Spleen (tissue), 11 donors: Measurements from ENCODE around the gene NLRP4. TPM values are rescaled to one million over a fixed set of nuclear protein-coding genes. Genes with fewer than 3 reads are reported as not detected.

Experiments used
- DNase-seq: peaks from one replicate; pipeline ENCODE4 v3.0.0-alpha.2; 2020
- H3K27ac ChIP-seq, 8 donors: fragments of 200-600 bp; sonication (generic) in 7 of 8; 1 replicate in 4 of 8; 2 replicates in 4 of 8; pipeline versions ENCODE4 v1.5.0 to v1.8.0; 2016 to 2021; ENCODE audit warnings: inconsistent platforms in 4 of 8, mild to moderate bottlenecking in 4 of 8, moderate library complexity in 1 of 8
- H3K27me3 ChIP-seq, 7 donors: fragments of 200-600 bp; sonication (generic) in 6 of 7; replicated peaks in 1 of 7; 1 replicate in 4 of 7; 2 replicates in 3 of 7; pipeline versions ENCODE4 v1.5.0 to v1.8.0; 2016 to 2021; ENCODE audit warnings: inconsistent platforms in 3 of 7, mild to moderate bottlenecking in 1 of 7
- H3K36me3 ChIP-seq, 6 donors: fragments of 200-600 bp; sonication (generic) in 5 of 6; 1 replicate in 4 of 6; 2 replicates in 2 of 6; pipeline versions ENCODE4 v1.5.0 to v1.8.0; 2016 to 2021; ENCODE audit warnings: inconsistent platforms in 2 of 6
- H3K4me1 ChIP-seq, 6 donors: fragments of 200-600 bp; sonication (generic) in 5 of 6; 1 replicate in 3 of 6; 2 replicates in 3 of 6; pipeline versions ENCODE4 v1.5.0 to v1.8.0; 2016 to 2021; ENCODE audit warnings: inconsistent platforms in 3 of 6
- H3K4me3 ChIP-seq, 8 donors: fragments of 200-600 bp; sonication (generic) in 7 of 8; 1 replicate in 4 of 8; 2 replicates in 4 of 8; pipeline versions ENCODE4 v1.5.0 to v1.8.0; 2016 to 2021; ENCODE audit warnings: inconsistent platforms in 4 of 8, mild to moderate bottlenecking in 4 of 8, moderate library complexity in 2 of 8
- H3K9me3 ChIP-seq, 8 donors: fragments of 200-600 bp; sonication (generic) in 7 of 8; 1 replicate in 4 of 8; 2 replicates in 4 of 8; pipeline versions ENCODE4 v1.5.0 to v1.8.0; 2016 to 2021; ENCODE audit warnings: inconsistent platforms in 4 of 8
- POLR2A ChIP-seq, 3 donors: fragments of 450-650 bp; IDR thresholded peaks; one replicate each; pipeline ENCODE4 v1.5.1; 2017; ENCODE audit warnings: antibody characterized with exemption in 3 of 3, mild to moderate bottlenecking in 1 of 3
- POLR2AphosphoS5 ChIP-seq, 3 donors: sonication (generic); formaldehyde crosslinking; IDR thresholded peaks; one replicate each; pipeline ENCODE4 v1.5.1; 2017; ENCODE audit warnings: antibody characterized with exemption in 3 of 3
- WGBS, 5 donors: extraction: QIAGEN DNeasy Blood & Tissue Kit in 3 of 5; methylation state at CpG; one replicate each; pipeline versions ENCODE4 v1.1.5 to v1.1.7; 2013 to 2018; 5-methylcytosine and 5-hydroxymethylcytosine counted together
- intact Hi-C: fragments of 100-400 bp; cut with DNase I; formaldehyde crosslinking; loops from one replicate; pipeline ENCODE4 v1.15.0; 2023; ENCODE audit warnings: low total_unique reads
- polyA plus RNA-seq, 3 donors: library from polyadenylated mRNA; stranded (reverse); fragments of 200-250 nt; gene quantifications; one replicate each; pipeline ENCODE4 v1.2.1, GENCODE V29; 2013
- total RNA-seq, 7 donors: library from RNA; depleted of rRNA in 3 of 7; stranded (reverse); fragments of >200 nt in 3 of 7; fragmentation: NEBNext Ultra II Directional in 4 of 7; extraction: Animal tissue kit (Norgen Biotek cat#: 25700) in 4 of 7; gene quantifications; one replicate each; pipeline versions ENCODE4 v1.1.0 to v1.2.1, GENCODE V29; 2016 to 2021
- TF ChIP-seq, protein P1 (sequence below), 11 experiments: fragments of 200-600 bp in 7 of 11; fragments of 450-650 bp in 4 of 11; sonication (generic) in 4 of 11; IDR thresholded peaks in 8 of 11; conservative IDR thresholded peaks in 3 of 11; 1 replicate in 7 of 11; 2 replicates in 4 of 11; pipeline versions ENCODE4 v1.4.0 to v1.8.0; 2016 to 2021; ENCODE audit warnings: antibody characterized with exemption in 11 of 11, inconsistent platforms in 4 of 11, mild to moderate bottlenecking in 1 of 11
- donor health status: healthy with polysubstance abuse.
- donor health status: DM: no; HTN: no; CAD: no; lungs with moderate emphysema.
- donor health status: DM: no; HTN: no; CAD: no.
- donor health status: Bipolar disorder and iron deficiency.
- donor health status: healthy.
- donor health status: DM: no; HTN: no; CAD: no.
- donor health status: DM: yes; HTN: yes; CAD: no.

NLRP4 gene
- total and polyA plus RNA-seq, 10 donors, result 0.04 to 1.1 (median 0.34) TPM; not detected in 5

- no peaks in the 10 kb centered on the region for H3K36me3 ChIP-seq
- H3K4me3 ChIP-seq, result no peak overlapping the region
- H3K27ac ChIP-seq, result no peak overlapping the region
- no peaks in the 10 kb centered on the region for H3K4me1 ChIP-seq
- 37 to 57% (median 46%) methylated on average over 2 of the region's 2 CpGs for WGBS, 5 donors
- peaks cover 0 to 18% (median 0%) of the 10 kb centered on the region in 7 donors for H3K27me3 ChIP-seq
- intact Hi-C loops, result no loop called here
- peaks cover 0 to 48% (median 5%) of the 10 kb centered on the region in 8 donors for H3K9me3 ChIP-seq
- TF ChIP-seq POLR2AphosphoS5 (IDR thresholded peaks at IDR 0.05) (no peak), POLR2A (IDR thresholded peaks at IDR 0.05) (no peak)
- TF ChIP-seq, protein P1, sequence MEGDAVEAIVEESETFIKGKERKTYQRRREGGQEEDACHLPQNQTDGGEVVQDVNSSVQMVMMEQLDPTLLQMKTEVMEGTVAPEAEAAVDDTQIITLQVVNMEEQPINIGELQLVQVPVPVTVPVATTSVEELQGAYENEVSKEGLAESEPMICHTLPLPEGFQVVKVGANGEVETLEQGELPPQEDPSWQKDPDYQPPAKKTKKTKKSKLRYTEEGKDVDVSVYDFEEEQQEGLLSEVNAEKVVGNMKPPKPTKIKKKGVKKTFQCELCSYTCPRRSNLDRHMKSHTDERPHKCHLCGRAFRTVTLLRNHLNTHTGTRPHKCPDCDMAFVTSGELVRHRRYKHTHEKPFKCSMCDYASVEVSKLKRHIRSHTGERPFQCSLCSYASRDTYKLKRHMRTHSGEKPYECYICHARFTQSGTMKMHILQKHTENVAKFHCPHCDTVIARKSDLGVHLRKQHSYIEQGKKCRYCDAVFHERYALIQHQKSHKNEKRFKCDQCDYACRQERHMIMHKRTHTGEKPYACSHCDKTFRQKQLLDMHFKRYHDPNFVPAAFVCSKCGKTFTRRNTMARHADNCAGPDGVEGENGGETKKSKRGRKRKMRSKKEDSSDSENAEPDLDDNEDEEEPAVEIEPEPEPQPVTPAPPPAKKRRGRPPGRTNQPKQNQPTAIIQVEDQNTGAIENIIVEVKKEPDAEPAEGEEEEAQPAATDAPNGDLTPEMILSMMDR (IDR thresholded peaks at IDR 0.05 in 8 of 11, conservative IDR thresholded peaks at IDR 0.05 in 3 of 11), result no peak
- no peak for DNase-seq
Measured at GRCh38 chr19:55909801-55910200, 73.5 kb downstream of the NLRP4 start.

GRCh38 chr19:55912916-55913315, 76.6 kb downstream of the NLRP4 start:
- peaks cover 0 to 72% (median 35%) of the 10 kb centered on the region in 8 donors for H3K9me3 ChIP-seq
- TF ChIP-seq POLR2A (IDR thresholded peaks at IDR 0.05) (no peak), POLR2AphosphoS5 (IDR thresholded peaks at IDR 0.05) (no peak)
- DNase-seq, result no peak
- 80 to 89% (median 85%) methylated on average over 7 of the region's 7 CpGs for WGBS, 5 donors
- H3K27me3 ChIP-seq, result peaks cover 0 to 27% (median 0%) of the 10 kb centered on the region in 7 donors
- intact Hi-C loops, result no loop called here
- H3K4me1 ChIP-seq, result no peaks in the 10 kb centered on the region
- H3K27ac ChIP-seq, result no peak overlapping the region
- H3K36me3 ChIP-seq, result no peaks in the 10 kb centered on the region
- no peak overlapping the region for H3K4me3 ChIP-seq

DNA sequence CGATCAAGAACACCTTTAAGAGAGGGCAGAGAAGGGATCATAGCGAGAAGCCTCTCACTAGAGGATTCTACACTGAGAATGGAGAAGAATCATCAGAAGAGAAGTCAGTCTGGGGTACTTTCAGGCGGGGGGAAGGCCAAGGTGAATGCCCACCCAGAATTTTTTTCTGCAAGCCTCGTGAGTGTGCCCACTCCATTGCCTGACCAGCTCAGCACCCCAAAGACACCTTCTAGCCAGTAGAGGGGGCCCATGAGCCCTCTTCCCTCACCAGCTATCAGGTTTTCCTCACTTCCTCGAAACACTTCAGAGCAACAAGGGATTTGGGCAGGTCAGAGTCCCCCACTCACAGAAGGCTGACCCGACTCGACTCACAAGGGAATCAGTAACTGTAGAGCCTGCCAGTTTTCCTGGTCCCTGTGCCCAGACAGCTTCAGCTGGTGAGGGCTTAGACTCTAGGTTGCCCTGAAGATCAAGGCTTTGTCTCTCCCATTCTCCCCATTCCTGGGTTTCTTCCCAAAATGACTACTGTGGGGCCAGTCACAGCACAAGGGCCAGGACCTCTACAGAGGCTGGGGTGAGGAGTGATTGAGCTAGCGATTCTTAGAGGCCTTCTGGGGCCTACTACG, 77.4 kb downstream of the NLRP4 start:
- H3K36me3 ChIP-seq, result no peaks in the 10 kb centered on the region
- intact Hi-C loops, result no loop called here

GRCh38 chr19:55923556-55923955, 87.2 kb downstream of the NLRP4 start:
- Histone ChIP-seq H3K36me3 (no peaks in the 10 kb centered on the region), H3K4me3 (no peak overlapping the region), H3K4me1 (no peaks in the 10 kb centered on the region), H3K27ac (no peak overlapping the region), H3K9me3 (peaks cover 0 to 83% (median 44%) of the 10 kb centered on the region in 8 donors), H3K27me3 (peaks cover 0 to 19% (median 0%) of the 10 kb centered on the region in 7 donors)
- TF ChIP-seq POLR2A (IDR thresholded peaks at IDR 0.05), result no peak
- TF ChIP-seq, protein P1 (IDR thresholded peaks at IDR 0.05 in 8 of 11, conservative IDR thresholded peaks at IDR 0.05 in 3 of 11), result no peak
- no peak for DNase-seq
- intact Hi-C loops, result no loop called here
- 74 to 85% (median 78%) methylated on average over 5 of the region's 5 CpGs for WGBS, 5 donors

More for the DNA sequence above, 77.4 kb downstream of the NLRP4 start:
- Histone ChIP-seq H3K27me3 (peaks cover 0 to 27% (median 0%) of the 10 kb centered on the region in 7 donors), H3K4me1 (no peaks in the 10 kb centered on the region), H3K27ac (no peak overlapping the region), H3K4me3 (no peak overlapping the region), H3K9me3 (peaks cover 0 to 72% (median 42%) of the 10 kb centered on the region in 8 donors)
- no peak for TF ChIP-seq POLR2AphosphoS5 (IDR thresholded peaks at IDR 0.05)
- TF ChIP-seq, protein P1 (IDR thresholded peaks at IDR 0.05 in 8 of 11, conservative IDR thresholded peaks at IDR 0.05 in 3 of 11), result no peak
- no peak for TF ChIP-seq POLR2A (IDR thresholded peaks at IDR 0.05)
- WGBS, 5 donors, result 44 to 52% (median 45%) methylated on average over 9 of the region's 9 CpGs
- no peak for DNase-seq
